ENCODE results near the gene AARS2. TPM values are rescaled to one million over a fixed set of nuclear protein-coding genes. Genes with fewer than 3 reads are reported as not detected.
"Not testable (repeated sequence)": the region's sequence is repeated elsewhere in the genome, so short reads cannot be mapped to it uniquely, and the experiment has no call there.

Gene AARS2
- 6.1 and 19.6 TPM in 2 replicates for total RNA-seq (2014; rRNA removed; shearing (Covaris generic); ENCODE audit: low replicate concordance)

- H3K9ac ChIP-seq (ENCODE audit: low read length) = peak within 1 kb of the TSS; percentile 87
Measured at GRCh38 chr6:44312901-44313788, at the start of gene AARS2. Gene AARS2 (minus strand): TSS chr6:44313347. CDS start chr6:44313323, 24 bp downstream.

GRCh38 chr6:44361947-44362346, 48.8 kb upstream of the AARS2 start:
- DNase-seq = no peak
- Histone ChIP-seq H2AFZ (ENCODE audit: low read length) (no peak overlapping the region), H3K4me1 (ENCODE audit: low read length) (peaks cover 4% of the 10 kb centered on the region; the same call in 1 of the 2 replicates), H3K9me3 (ENCODE audit: low read length) (no peaks in the 10 kb centered on the region), H3K9me2 (replicated peaks; ENCODE audit: insufficient read depth, low read length) (no peaks in the 10 kb centered on the region), H3K4me3 (ENCODE audit: low read length) (no peak overlapping the region), H3K9ac (ENCODE audit: low read length) (no peak overlapping the region), H3K27me3 (ENCODE audit: low read length) (no peaks in the 10 kb centered on the region), H4K20me1 (ENCODE audit: insufficient read depth, low read depth, low read length) (no peaks in the 10 kb centered on the region), H3K36me3 (ENCODE audit: insufficient read depth, low read length) (no peaks in the 10 kb centered on the region), H3K79me2 (ENCODE audit: low read length) (no peaks in the 10 kb centered on the region), H3K27ac (ENCODE audit: low read length) (no peak overlapping the region), H3K4me2 (ENCODE audit: low read depth, low read length, poor library complexity, severe bottlenecking) (no peak overlapping the region)

More at GRCh38 chr6:44312901-44313788, at the start of gene AARS2:
- Histone ChIP-seq H3K36me3 (ENCODE audit: insufficient read depth, low read length) (peaks cover 9% of the 10 kb centered on the region; the same call in 1 of the 2 replicates), H3K27me3 (ENCODE audit: low read length) (no peaks in the 10 kb centered on the region), H3K4me2 (ENCODE audit: low read depth, low read length, poor library complexity, severe bottlenecking) (peak within 1 kb of the TSS; percentile 69), H3K9me2 (replicated peaks; ENCODE audit: insufficient read depth, low read length) (no peaks in the 10 kb centered on the region), H2AFZ (ENCODE audit: low read length) (peak within 1 kb of the TSS; percentile 72), H3K79me2 (ENCODE audit: low read length) (peaks cover 18% of the 10 kb centered on the region), H3K27ac (ENCODE audit: low read length) (peak within 1 kb of the TSS; percentile 45; the same call in 1 of the 2 replicates), H3K4me3 (ENCODE audit: low read length) (peak within 1 kb of the TSS; percentile 81), H3K4me1 (ENCODE audit: low read length) (peaks cover 18% of the 10 kb centered on the region), H4K20me1 (ENCODE audit: insufficient read depth, low read depth, low read length) (no peaks in the 10 kb centered on the region), H3K9me3 (ENCODE audit: low read length) (no peaks in the 10 kb centered on the region)
- peak; percentile 96 for DNase-seq

DNA sequence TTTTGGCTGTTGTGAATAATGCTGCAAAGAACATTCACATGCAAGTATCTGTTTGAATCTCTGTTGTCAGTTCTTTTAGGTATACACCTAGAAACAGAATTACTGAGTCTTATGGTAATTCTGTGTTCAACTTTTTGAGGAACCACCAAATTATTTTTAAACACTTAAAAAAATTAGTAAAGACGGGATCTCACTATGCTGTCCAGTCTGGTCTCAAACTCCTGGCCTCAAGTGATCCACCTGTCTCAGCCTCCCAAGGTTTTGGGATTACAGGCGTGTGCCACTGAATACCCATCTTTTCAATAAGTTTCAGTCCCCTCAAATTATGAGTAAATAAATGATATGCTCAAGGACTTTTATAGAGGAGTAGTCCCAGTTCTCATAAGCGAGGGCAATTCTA, 46.8 kb upstream of the AARS2 start:
- no peaks in the 10 kb centered on the region for H3K9me3 ChIP-seq (ENCODE audit: low read length)
- H3K4me2 ChIP-seq (ENCODE audit: low read depth, low read length, poor library complexity, severe bottlenecking) = no peak overlapping the region
- no peak overlapping the region for H3K9ac ChIP-seq (ENCODE audit: low read length)
- no peaks in the 10 kb centered on the region for H3K36me3 ChIP-seq (ENCODE audit: insufficient read depth, low read length)
- H3K9me2 ChIP-seq (replicated peaks; ENCODE audit: insufficient read depth, low read length) = no peaks in the 10 kb centered on the region
- no peaks in the 10 kb centered on the region for H4K20me1 ChIP-seq (ENCODE audit: insufficient read depth, low read depth, low read length)
- H3K4me1 ChIP-seq (ENCODE audit: low read length) = peaks cover 4% of the 10 kb centered on the region; the same call in 1 of the 2 replicates
- no peak for DNase-seq
- no peaks in the 10 kb centered on the region for H3K79me2 ChIP-seq (ENCODE audit: low read length)
- H3K27me3 ChIP-seq (ENCODE audit: low read length) = 0 out of 2 replicates have a peak, but pooled peaks cover 3% of the 10 kb centered on the region
- no peak overlapping the region for H2AFZ ChIP-seq (ENCODE audit: low read length)
- H3K4me3 ChIP-seq (ENCODE audit: low read length) = no peak overlapping the region
- H3K27ac ChIP-seq (ENCODE audit: low read length) = no peak overlapping the region

- H3K27ac ChIP-seq (ENCODE audit: low read length) = no peak overlapping the region
- no peaks in the 10 kb centered on the region for H3K9me2 ChIP-seq (replicated peaks; ENCODE audit: insufficient read depth, low read length)
- H3K4me3 ChIP-seq (ENCODE audit: low read length) = no peak overlapping the region
- DNase-seq = no peak
- H3K79me2 ChIP-seq (ENCODE audit: low read length) = no peaks in the 10 kb centered on the region
- H3K36me3 ChIP-seq (ENCODE audit: insufficient read depth, low read length) = no peaks in the 10 kb centered on the region
- no peak overlapping the region for H3K4me2 ChIP-seq (ENCODE audit: low read depth, low read length, poor library complexity, severe bottlenecking)
- 0 out of 2 replicates have a peak, but pooled peaks cover 3% of the 10 kb centered on the region for H3K27me3 ChIP-seq (ENCODE audit: low read length)
- no peak overlapping the region for H2AFZ ChIP-seq (ENCODE audit: low read length)
- H3K9me3 ChIP-seq (ENCODE audit: low read length) = no peaks in the 10 kb centered on the region
- no peak overlapping the region for H3K9ac ChIP-seq (ENCODE audit: low read length)
- H3K4me1 ChIP-seq (ENCODE audit: low read length) = no peaks in the 10 kb centered on the region
- H4K20me1 ChIP-seq (ENCODE audit: insufficient read depth, low read depth, low read length) = no peaks in the 10 kb centered on the region
Measured at GRCh38 chr6:44356487-44356886, 43.3 kb upstream of the AARS2 start.

- Histone ChIP-seq H3K4me1 (ENCODE audit: low read length) (no peaks in the 10 kb centered on the region), H4K20me1 (ENCODE audit: insufficient read depth, low read depth, low read length) (no peaks in the 10 kb centered on the region), H3K9ac (ENCODE audit: low read length) (no peak overlapping the region), H3K9me3 (ENCODE audit: low read length) (no peaks in the 10 kb centered on the region), H3K27ac (ENCODE audit: low read length) (no peak overlapping the region), H3K27me3 (ENCODE audit: low read length) (0 out of 2 replicates have a peak, but pooled peaks cover 3% of the 10 kb centered on the region), H3K9me2 (replicated peaks; ENCODE audit: insufficient read depth, low read length) (no peaks in the 10 kb centered on the region), H3K4me2 (ENCODE audit: low read depth, low read length, poor library complexity, severe bottlenecking) (no peak overlapping the region), H3K79me2 (ENCODE audit: low read length) (no peaks in the 10 kb centered on the region), H3K36me3 (ENCODE audit: insufficient read depth, low read length) (no peaks in the 10 kb centered on the region), H2AFZ (ENCODE audit: low read length) (no peak overlapping the region), H3K4me3 (ENCODE audit: low read length) (no peak overlapping the region)
- DNase-seq = no peak
Measured at GRCh38 chr6:44355640-44356039, 42.5 kb upstream of the AARS2 start.

DNA sequence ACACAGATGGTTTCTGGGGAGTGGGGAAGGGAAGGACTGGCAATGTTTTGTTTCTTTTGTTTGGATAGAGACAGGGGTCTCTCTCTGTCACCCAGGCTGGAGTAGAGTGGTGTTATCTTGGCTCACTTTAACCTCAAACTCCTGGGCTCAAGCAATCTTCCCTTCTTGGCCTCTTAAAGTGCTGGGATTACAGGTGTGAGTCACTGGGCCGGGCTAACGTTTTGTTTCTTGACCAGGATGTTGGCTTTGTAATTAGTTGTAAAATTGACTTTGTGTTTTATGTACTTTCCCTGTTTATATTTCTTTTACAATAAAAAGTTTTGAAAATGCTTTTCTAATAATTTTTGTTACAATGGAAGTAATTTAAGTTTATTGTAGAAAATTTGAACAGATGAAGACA, 40.2 kb upstream of the AARS2 start:
- no peaks in the 10 kb centered on the region for H3K36me3 ChIP-seq (ENCODE audit: insufficient read depth, low read length)
- no peaks in the 10 kb centered on the region for H3K4me1 ChIP-seq (ENCODE audit: low read length)
- no peak overlapping the region for H2AFZ ChIP-seq (ENCODE audit: low read length)
- no peaks in the 10 kb centered on the region for H4K20me1 ChIP-seq (ENCODE audit: insufficient read depth, low read depth, low read length)
- DNase-seq = no peak
- no peak overlapping the region for H3K4me3 ChIP-seq (ENCODE audit: low read length)
- no peak overlapping the region for H3K9ac ChIP-seq (ENCODE audit: low read length)
- no peaks in the 10 kb centered on the region for H3K9me3 ChIP-seq (ENCODE audit: low read length)
- H3K4me2 ChIP-seq (ENCODE audit: low read depth, low read length, poor library complexity, severe bottlenecking) = no peak overlapping the region
- no peaks in the 10 kb centered on the region for H3K9me2 ChIP-seq (replicated peaks; ENCODE audit: insufficient read depth, low read length)
- H3K79me2 ChIP-seq (ENCODE audit: low read length) = no peaks in the 10 kb centered on the region
- 0 out of 2 replicates have a peak, but pooled peaks cover 3% of the 10 kb centered on the region for H3K27me3 ChIP-seq (ENCODE audit: low read length)
- no peak overlapping the region for H3K27ac ChIP-seq (ENCODE audit: low read length)

DNA sequence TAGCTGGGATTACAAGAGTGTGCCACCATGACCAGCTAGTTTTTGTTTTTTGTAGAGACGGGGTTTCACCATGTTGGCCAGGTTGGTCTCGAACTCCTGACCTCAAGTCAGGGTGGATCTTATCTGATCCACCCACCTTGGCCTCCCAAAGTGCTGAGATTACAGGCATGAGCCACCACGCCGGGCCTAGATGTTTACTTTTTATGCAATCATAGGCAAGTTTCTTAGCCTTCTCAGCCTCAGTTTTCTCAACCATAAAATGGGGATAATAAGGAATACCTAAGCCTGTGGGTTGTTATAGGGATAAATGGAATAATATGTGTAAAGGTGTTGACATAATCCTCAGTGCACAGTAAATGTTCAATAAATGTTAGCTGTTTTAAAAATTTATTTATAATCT, 39.1 kb upstream of the AARS2 start:
- 0 out of 2 replicates have a peak, but pooled peaks cover 3% of the 10 kb centered on the region for H3K27me3 ChIP-seq (ENCODE audit: low read length)
- DNase-seq = no peak
- no peak overlapping the region for H3K27ac ChIP-seq (ENCODE audit: low read length)
- H3K4me1 ChIP-seq (ENCODE audit: low read length) = no peaks in the 10 kb centered on the region
- H2AFZ ChIP-seq (ENCODE audit: low read length) = no peak overlapping the region
- no peaks in the 10 kb centered on the region for H4K20me1 ChIP-seq (ENCODE audit: insufficient read depth, low read depth, low read length)
- H3K4me3 ChIP-seq (ENCODE audit: low read length) = no peak overlapping the region
- H3K9ac ChIP-seq (ENCODE audit: low read length) = no peak overlapping the region
- H3K79me2 ChIP-seq (ENCODE audit: low read length) = no peaks in the 10 kb centered on the region
- H3K36me3 ChIP-seq (ENCODE audit: insufficient read depth, low read length) = no peaks in the 10 kb centered on the region
- H3K4me2 ChIP-seq (ENCODE audit: low read depth, low read length, poor library complexity, severe bottlenecking) = no peak overlapping the region
- no peaks in the 10 kb centered on the region for H3K9me2 ChIP-seq (replicated peaks; ENCODE audit: insufficient read depth, low read length)
- H3K9me3 ChIP-seq (ENCODE audit: low read length) = no peaks in the 10 kb centered on the region

DNA sequence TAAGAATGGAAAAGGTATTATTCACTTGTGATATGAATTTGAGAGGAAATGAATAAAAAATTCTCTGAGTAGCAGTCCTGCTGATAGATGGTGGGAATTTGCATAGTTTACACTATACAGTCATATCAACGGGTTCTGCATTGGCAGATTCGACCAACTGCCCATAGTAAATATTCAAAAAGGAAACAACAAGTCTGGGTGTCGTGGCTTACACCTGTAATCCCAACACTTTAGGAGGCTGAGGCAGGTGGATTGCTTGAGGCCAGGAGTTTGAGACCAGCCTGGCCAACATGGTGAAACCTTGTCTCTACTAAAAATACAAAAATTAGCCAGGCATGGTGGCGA, 37.5 kb upstream of the AARS2 start:
- H3K79me2 ChIP-seq (ENCODE audit: low read length); H3K27ac ChIP-seq (ENCODE audit: low read length); H3K9me3 ChIP-seq (ENCODE audit: low read length); H3K4me2 ChIP-seq (ENCODE audit: low read depth, low read length, poor library complexity, severe bottlenecking); H3K9me2 ChIP-seq (replicated peaks; ENCODE audit: insufficient read depth, low read length); H3K27me3 ChIP-seq (ENCODE audit: low read length); H4K20me1 ChIP-seq (ENCODE audit: insufficient read depth, low read depth, low read length); H3K36me3 ChIP-seq (ENCODE audit: insufficient read depth, low read length); H2AFZ ChIP-seq (ENCODE audit: low read length); H3K9ac ChIP-seq (ENCODE audit: low read length); DNase-seq; H3K4me1 ChIP-seq (ENCODE audit: low read length); H3K4me3 ChIP-seq (ENCODE audit: low read length): not testable (repeated sequence)
